PFSK-1 (cell line): ENCODE measurements around the gene RIMS4.

ENCODE experiments used
- POLR2AphosphoS5 ChIP-seq: IDR thresholded peaks from 2 replicates; pipeline ENCODE4 v1.6.1; 2012; ENCODE audit warnings: low read depth, mild to moderate bottlenecking, control low read depth, low read length, moderate library complexity
- SIN3A ChIP-seq: IDR thresholded peaks from 2 replicates; pipeline ENCODE4 v1.6.1; 2012; ENCODE audit warnings: mild to moderate bottlenecking, low read length, moderate library complexity, borderline replicate concordance; ENCODE audit not compliant: insufficient read depth
- TAF1 ChIP-seq: IDR thresholded peaks from 2 replicates; pipeline ENCODE4 v1.6.1; 2012; ENCODE audit warnings: low read length, control low read depth, borderline replicate concordance; ENCODE audit not compliant: insufficient read depth
- TF ChIP-seq, protein P1 (sequence below), 2 experiments: IDR thresholded peaks; 2 replicates each; pipeline versions ENCODE4 v1.6.1 to v1.8.0; 2011 to 2012; ENCODE audit warnings: low read depth in 2 of 2, low read length in 2 of 2, control low read depth in 1 of 2, inconsistent platforms in 1 of 2, mild to moderate bottlenecking in 1 of 2, moderate library complexity in 1 of 2; ENCODE audit not compliant: insufficient read depth in 1 of 2

DNA sequence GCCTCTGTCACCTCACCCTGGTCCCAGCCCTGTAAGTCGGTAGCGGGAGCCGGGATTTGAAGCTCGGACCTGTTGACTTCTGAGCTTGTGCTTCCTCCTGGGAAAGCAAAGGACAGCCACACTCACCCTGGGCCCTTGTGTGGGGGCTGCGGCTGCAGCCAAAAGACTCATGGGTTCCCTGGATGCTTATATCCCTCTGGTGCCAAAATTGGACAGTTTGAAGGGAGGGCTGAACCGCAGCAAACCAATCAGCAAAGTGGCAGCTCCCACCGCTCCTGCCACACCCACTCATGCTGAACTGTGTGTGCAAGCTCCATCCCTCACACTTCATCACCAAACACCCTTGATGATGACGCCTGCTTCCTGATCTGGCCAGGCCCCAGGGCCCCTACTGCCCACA lies 99.1 kb downstream of the RIMS4 start:
- no peak for TF ChIP-seq POLR2AphosphoS5
- TF ChIP-seq, protein P1, sequence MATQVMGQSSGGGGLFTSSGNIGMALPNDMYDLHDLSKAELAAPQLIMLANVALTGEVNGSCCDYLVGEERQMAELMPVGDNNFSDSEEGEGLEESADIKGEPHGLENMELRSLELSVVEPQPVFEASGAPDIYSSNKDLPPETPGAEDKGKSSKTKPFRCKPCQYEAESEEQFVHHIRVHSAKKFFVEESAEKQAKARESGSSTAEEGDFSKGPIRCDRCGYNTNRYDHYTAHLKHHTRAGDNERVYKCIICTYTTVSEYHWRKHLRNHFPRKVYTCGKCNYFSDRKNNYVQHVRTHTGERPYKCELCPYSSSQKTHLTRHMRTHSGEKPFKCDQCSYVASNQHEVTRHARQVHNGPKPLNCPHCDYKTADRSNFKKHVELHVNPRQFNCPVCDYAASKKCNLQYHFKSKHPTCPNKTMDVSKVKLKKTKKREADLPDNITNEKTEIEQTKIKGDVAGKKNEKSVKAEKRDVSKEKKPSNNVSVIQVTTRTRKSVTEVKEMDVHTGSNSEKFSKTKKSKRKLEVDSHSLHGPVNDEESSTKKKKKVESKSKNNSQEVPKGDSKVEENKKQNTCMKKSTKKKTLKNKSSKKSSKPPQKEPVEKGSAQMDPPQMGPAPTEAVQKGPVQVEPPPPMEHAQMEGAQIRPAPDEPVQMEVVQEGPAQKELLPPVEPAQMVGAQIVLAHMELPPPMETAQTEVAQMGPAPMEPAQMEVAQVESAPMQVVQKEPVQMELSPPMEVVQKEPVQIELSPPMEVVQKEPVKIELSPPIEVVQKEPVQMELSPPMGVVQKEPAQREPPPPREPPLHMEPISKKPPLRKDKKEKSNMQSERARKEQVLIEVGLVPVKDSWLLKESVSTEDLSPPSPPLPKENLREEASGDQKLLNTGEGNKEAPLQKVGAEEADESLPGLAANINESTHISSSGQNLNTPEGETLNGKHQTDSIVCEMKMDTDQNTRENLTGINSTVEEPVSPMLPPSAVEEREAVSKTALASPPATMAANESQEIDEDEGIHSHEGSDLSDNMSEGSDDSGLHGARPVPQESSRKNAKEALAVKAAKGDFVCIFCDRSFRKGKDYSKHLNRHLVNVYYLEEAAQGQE (IDR thresholded peaks at IDR 0.05; ENCODE audit: insufficient read depth in 1 of 2, low read depth in 2 of 2, low read length in 2 of 2) = no peak
- TF ChIP-seq TAF1 = no peak
- TF ChIP-seq SIN3A = no peak
